ENCODE measurements around the gene HPGDS. TPM values are rescaled to one million over a fixed set of nuclear protein-coding genes. Genes with fewer than 3 reads are reported as not detected.
A peak's percentile ranks its signal among the peaks of the same experiment; 100 is the strongest.
"Not testable (repeated sequence)": the region's sequence is repeated elsewhere in the genome, so short reads cannot be mapped to it uniquely, and the experiment has no call there.

The HPGDS gene
- total RNA-seq, 1 donor = not detected

DNA sequence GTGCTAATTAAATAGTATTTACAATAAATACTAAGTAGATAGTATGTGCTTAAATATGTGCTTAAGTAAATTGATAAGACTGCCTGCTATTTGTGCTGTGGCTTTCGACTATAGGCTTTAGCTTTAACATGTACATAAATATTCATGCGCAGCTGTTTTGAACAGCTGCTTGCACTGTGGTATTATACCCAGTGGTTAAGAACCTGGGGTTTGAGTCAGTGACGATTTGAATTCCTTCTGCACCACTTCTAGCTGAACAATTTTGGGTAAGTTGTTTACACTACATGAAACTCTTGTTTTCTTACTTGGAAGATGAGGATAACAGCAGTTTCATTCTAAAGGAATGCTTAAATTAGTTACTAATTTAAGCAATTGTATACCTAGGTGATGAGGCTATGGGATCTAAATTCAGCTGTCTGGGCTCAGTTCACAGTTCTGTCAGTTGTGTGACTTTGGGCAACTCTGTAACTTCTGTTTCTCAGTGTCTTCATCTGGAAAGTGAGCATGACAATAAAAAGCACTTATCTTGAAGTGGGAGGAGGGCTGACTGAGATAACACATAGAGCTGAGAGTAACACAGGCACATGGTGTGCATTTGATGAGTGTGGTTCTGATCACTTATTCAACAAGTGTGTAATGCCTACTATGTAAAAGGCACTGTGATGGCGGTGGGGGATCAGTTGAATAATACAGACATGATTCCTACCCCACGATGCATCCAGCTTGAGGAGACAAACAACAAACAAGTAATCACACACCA lies 37.0 kb downstream of the HPGDS start:
- TF ChIP-seq, protein P1, sequence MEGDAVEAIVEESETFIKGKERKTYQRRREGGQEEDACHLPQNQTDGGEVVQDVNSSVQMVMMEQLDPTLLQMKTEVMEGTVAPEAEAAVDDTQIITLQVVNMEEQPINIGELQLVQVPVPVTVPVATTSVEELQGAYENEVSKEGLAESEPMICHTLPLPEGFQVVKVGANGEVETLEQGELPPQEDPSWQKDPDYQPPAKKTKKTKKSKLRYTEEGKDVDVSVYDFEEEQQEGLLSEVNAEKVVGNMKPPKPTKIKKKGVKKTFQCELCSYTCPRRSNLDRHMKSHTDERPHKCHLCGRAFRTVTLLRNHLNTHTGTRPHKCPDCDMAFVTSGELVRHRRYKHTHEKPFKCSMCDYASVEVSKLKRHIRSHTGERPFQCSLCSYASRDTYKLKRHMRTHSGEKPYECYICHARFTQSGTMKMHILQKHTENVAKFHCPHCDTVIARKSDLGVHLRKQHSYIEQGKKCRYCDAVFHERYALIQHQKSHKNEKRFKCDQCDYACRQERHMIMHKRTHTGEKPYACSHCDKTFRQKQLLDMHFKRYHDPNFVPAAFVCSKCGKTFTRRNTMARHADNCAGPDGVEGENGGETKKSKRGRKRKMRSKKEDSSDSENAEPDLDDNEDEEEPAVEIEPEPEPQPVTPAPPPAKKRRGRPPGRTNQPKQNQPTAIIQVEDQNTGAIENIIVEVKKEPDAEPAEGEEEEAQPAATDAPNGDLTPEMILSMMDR (IDR thresholded peaks at IDR 0.05; ENCODE audit: insufficient read depth, low read depth, low read length) = no peak
- peak; percentile 32 for DNase-seq (ENCODE audit: low read depth)
- H3K4me3 ChIP-seq (ENCODE audit: low read depth, low read length) = no peak overlapping the region

DNA sequence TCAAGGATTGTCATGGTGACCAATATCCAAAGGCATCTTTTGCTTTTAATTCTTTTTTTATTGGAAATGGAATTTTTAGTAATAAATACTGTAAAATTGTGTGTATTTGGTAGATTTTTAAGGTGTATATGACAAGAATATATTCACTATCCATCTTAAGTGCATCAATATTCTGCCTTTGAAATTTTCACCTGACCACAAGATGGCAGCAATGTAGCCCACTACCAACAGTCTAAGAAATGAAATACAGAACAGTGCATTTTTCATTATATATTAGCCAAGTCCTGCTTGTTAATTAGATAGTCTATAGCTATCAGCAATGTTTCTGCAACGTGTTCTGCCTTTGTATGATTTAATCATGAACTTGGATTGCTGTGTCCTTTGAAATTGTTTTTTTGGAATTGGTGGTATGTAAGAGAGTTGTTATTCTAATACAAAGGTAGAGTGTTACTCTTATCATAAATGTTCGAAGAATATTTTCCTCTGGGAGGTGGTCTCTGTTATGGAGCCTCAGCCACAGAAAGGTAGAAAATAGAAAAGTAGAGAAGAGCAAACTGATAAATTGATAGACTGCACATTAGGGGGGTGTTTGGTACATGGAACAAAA lies 38.2 kb downstream of the HPGDS start:
- TF ChIP-seq, protein P1 (IDR thresholded peaks at IDR 0.05; ENCODE audit: insufficient read depth, low read depth, low read length) = peak; percentile 64
- H3K4me3 ChIP-seq (ENCODE audit: low read depth, low read length) = no peak overlapping the region
- DNase-seq (ENCODE audit: low read depth) = peak; percentile 53

DNA sequence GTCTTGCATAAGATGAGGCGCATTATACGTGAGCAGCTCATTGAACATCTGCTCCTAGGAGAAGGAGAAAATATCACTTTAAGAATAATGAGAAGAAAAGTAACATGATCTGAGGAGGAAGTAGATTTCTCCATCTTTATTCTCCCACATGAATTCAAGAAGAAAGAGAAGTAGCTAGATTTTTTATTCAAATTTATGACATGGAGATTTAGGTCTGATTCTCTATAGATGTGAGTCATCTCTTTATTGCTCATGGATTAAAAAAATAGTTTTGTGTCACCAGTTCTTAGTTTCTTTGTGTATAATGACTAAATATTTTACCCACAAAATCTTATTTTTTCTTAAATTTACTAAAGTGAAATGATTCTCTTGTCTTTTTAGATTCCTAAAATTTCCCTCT lies 40.4 kb downstream of the HPGDS start:
- TF ChIP-seq, protein P1 (IDR thresholded peaks at IDR 0.05; ENCODE audit: insufficient read depth, low read depth, low read length) = no peak
- no peak overlapping the region for H3K4me3 ChIP-seq (ENCODE audit: low read depth, low read length)
- no peak for DNase-seq (ENCODE audit: low read depth)

DNA sequence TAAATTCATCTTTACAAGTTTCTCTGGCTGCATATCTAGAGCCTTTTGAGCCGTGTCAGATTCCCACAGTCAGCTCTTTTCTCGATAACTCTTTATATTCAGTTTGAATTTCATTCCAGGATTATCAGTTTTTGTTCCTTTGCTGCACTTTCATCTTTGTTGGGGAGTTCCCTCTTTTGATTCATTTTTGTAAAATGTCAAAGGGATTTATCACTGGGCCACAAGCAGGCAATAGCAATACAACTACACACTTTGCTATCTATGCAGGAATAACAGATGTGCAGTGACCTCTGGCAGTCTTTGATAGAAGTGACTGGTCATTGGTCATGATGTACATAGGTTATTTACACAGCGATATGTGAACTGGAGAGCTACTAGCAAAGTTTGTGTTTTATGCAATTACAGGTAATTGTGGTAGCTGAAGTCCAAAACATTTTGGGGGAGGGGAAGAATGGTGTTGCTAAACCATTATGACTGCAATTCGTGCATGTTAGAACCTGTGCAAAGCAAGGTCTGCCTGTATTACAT lies 43.8 kb downstream of the HPGDS start:
- TF ChIP-seq, protein P1 (IDR thresholded peaks at IDR 0.05; ENCODE audit: insufficient read depth, low read depth, low read length) = no peak
- DNase-seq (ENCODE audit: low read depth) = no peak

DNA sequence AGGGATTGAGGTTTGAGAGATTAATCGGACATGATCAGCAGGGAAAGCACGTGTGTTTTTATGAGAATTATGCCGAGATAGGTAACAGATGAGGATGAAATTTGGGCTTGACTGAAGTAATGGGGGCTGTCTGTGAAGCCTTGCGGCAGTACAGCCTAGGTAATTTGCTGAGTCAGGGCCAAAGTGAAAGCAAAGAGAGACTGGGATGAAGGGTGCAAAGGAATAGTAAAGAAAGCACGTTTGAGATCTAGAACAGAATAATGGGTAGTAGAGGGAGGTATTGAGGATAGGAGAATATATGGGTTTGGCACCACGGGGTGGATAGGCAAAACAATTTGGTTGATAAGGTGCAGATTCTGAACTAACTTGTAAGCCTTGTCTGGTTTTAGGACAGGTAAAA lies 47.2 kb downstream of the HPGDS start:
- not testable (repeated sequence) for H3K4me3 ChIP-seq (ENCODE audit: low read depth, low read length); DNase-seq (ENCODE audit: low read depth)

More for the DNA sequence above, 43.8 kb downstream of the HPGDS start:
- H3K4me3 ChIP-seq (ENCODE audit: low read depth, low read length) = no peak overlapping the region

DNA sequence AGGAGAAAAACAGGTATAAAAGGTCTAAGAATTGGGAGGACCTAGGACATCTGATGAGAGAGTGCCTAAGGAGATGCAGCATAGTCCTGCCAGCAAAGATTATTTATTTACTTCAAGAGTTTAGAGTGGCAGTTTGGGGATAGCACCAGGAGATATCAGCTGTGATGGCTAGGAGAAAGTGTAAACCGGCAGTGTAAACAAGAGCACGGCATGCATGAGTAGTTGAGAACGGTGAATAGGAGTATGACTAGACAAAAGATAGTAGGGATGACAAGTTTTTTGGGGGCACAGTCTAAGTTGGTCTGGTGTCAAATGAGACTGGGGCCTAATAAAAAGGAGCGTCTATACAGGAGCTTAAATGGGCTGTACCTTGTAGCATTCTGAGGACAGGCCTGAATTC lies 48.7 kb downstream of the HPGDS start:
- not testable (repeated sequence) for H3K4me3 ChIP-seq (ENCODE audit: low read depth, low read length); DNase-seq (ENCODE audit: low read depth)

DNA sequence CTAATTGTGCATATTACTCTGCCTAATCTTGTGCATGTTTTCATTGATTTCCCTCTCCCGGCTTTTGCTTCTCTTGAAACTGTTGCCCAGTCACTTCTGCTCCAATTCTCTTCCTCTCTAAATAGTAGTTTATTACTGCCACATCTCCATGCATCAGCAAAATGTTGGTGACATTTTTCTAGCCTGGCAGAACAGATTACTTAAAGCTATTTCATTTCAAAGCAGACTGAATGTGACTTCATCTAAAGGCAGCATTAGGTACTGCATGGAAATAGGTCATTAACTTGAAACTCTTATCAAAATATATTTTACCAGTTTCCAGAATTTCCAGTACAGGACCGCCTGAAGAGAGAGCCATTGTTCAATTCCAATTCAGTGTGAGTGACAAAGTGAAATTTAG lies 52.4 kb downstream of the HPGDS start:
- TF ChIP-seq, protein P1 (IDR thresholded peaks at IDR 0.05; ENCODE audit: insufficient read depth, low read depth, low read length) = no peak
- no peak for DNase-seq (ENCODE audit: low read depth)

More for the DNA sequence above, 52.4 kb downstream of the HPGDS start:
- no peak overlapping the region for H3K4me3 ChIP-seq (ENCODE audit: low read depth, low read length)
